ENCODE data around the gene IMPA2. TPM values are rescaled to one million over a fixed set of nuclear protein-coding genes. Genes with fewer than 3 reads are reported as not detected.

The IMPA2 gene
- total RNA-seq, 4 donors from 2014 or later, result 50.1 to 290 (median 84.6) TPM

- H3K27me3 ChIP-seq, result no peaks in the 10 kb centered on the region
- in situ Hi-C loops (cut with MboI; ENCODE audit: low pct_ligation_motif_present in 1 of 4, low pct_unique_long_range_greater_than_20kb in 1 of 4, low sequenced_read_pairs in 3 of 4) (no loop called here), intact Hi-C loops (cut with DNase I; ENCODE audit: low total_unique reads) (no loop called here)
- no peak for DNase-seq
- H3K36me3 ChIP-seq, result no peaks in the 10 kb centered on the region
- no peaks in the 10 kb centered on the region for H3K9me3 ChIP-seq
- no peak for TF ChIP-seq EP300 (IDR thresholded peaks at IDR 0.05; ENCODE audit: low read depth)
- TF ChIP-seq CTCF (IDR thresholded peaks at IDR 0.05), result no peak
- no peak for TF ChIP-seq POLR2A (IDR thresholded peaks at IDR 0.05)
- TF ChIP-seq POLR2AphosphoS5 (IDR thresholded peaks at IDR 0.05), result no peak
- 87% methylated on average over 7 of the region's 7 CpGs; no CpG with 5 or more reads in 1 of the 2 donors for WGBS, 2 donors (ENCODE audit: low coverage in 1 of 2)
- no peak overlapping the region for H3K4me3 ChIP-seq
- no peaks in the 10 kb centered on the region for H3K4me1 ChIP-seq
- H3K27ac ChIP-seq, result no peak overlapping the region
Measured at GRCh38 chr18:12064086-12064763, 82.9 kb downstream of the IMPA2 start.

- in situ Hi-C loops (cut with MboI; ENCODE audit: low pct_ligation_motif_present in 1 of 4, low pct_unique_long_range_greater_than_20kb in 1 of 4, low sequenced_read_pairs in 3 of 4), result no loop called here
- DNase-seq, result no peak
- Histone ChIP-seq H3K9me3 (no peaks in the 10 kb centered on the region), H3K4me1 (no peaks in the 10 kb centered on the region), H3K36me3 (no peaks in the 10 kb centered on the region), H3K27ac (no peak overlapping the region), H3K4me3 (no peak overlapping the region), H3K27me3 (no peaks in the 10 kb centered on the region)
- intact Hi-C loops (cut with DNase I; ENCODE audit: low total_unique reads), result no loop called here
- TF ChIP-seq CTCF (IDR thresholded peaks at IDR 0.05), result no peak
- TF ChIP-seq POLR2A (IDR thresholded peaks at IDR 0.05), result no peak
- no peak for TF ChIP-seq EP300 (IDR thresholded peaks at IDR 0.05; ENCODE audit: low read depth)
- TF ChIP-seq POLR2AphosphoS5 (IDR thresholded peaks at IDR 0.05), result no peak
- WGBS, 2 donors (ENCODE audit: low coverage in 1 of 2), result 72 to 79% methylated on average over 4 to 5 of the region's 5 CpGs
Measured at GRCh38 chr18:12065397-12065796, 84.1 kb downstream of the IMPA2 start.

GRCh38 chr18:12066910-12067511 lies 85.7 kb downstream of the IMPA2 start:
- TF ChIP-seq POLR2A (IDR thresholded peaks at IDR 0.05) (no peak), EP300 (IDR thresholded peaks at IDR 0.05; ENCODE audit: low read depth) (no peak), CTCF (IDR thresholded peaks at IDR 0.05) (no peak), POLR2AphosphoS5 (IDR thresholded peaks at IDR 0.05) (no peak)
- Histone ChIP-seq H3K36me3 (no peaks in the 10 kb centered on the region), H3K27me3 (no peaks in the 10 kb centered on the region), H3K9me3 (no peaks in the 10 kb centered on the region), H3K4me1 (no peaks in the 10 kb centered on the region), H3K4me3 (no peak overlapping the region), H3K27ac (no peak overlapping the region)
- DNase-seq, result no peak
- intact Hi-C loops (cut with DNase I; ENCODE audit: low total_unique reads), result no loop called here
- WGBS, 2 donors (ENCODE audit: low coverage in 1 of 2), result 96% methylated on average over 47 of the region's 47 CpGs; no CpG with 5 or more reads in 1 of the 2 donors
- in situ Hi-C loops (cut with MboI; ENCODE audit: low pct_ligation_motif_present in 1 of 4, low pct_unique_long_range_greater_than_20kb in 1 of 4, low sequenced_read_pairs in 3 of 4), result no loop called here

GRCh38 chr18:12067671-12068070 lies 86.4 kb downstream of the IMPA2 start:
- Histone ChIP-seq H3K36me3 (no peaks in the 10 kb centered on the region), H3K27me3 (no peaks in the 10 kb centered on the region), H3K4me1 (no peaks in the 10 kb centered on the region), H3K4me3 (no peak overlapping the region), H3K9me3 (no peaks in the 10 kb centered on the region), H3K27ac (no peak overlapping the region)
- DNase-seq, result no peak
- no peak for TF ChIP-seq CTCF (IDR thresholded peaks at IDR 0.05)
- TF ChIP-seq POLR2AphosphoS5 (IDR thresholded peaks at IDR 0.05), result no peak
- TF ChIP-seq POLR2A (IDR thresholded peaks at IDR 0.05), result no peak
- TF ChIP-seq EP300 (IDR thresholded peaks at IDR 0.05; ENCODE audit: low read depth), result no peak
- in situ Hi-C loops (cut with MboI; ENCODE audit: low pct_ligation_motif_present in 1 of 4, low pct_unique_long_range_greater_than_20kb in 1 of 4, low sequenced_read_pairs in 3 of 4), result no loop called here
- 100% methylated on average over 15 of the region's 26 CpGs; no CpG with 5 or more reads in 1 of the 2 donors for WGBS, 2 donors (ENCODE audit: low coverage in 1 of 2)
- intact Hi-C loops (cut with DNase I; ENCODE audit: low total_unique reads), result no loop called here
